NCI-H748 (cell line): ENCODE data around the gene CAMKK2.
A peak's percentile ranks its signal among the peaks of the same experiment; 100 is the strongest.
"Not testable (repeated sequence)": the region's sequence is repeated elsewhere in the genome, so short reads cannot be mapped to it uniquely, and the experiment has no call there.

Experiments
- DNase-seq: peaks from one replicate; lab custom pipeline; 2025; ENCODE audit not compliant: unreplicated experiment; lab: John Stamatoyannopoulos, UW

CAMKK2 gene

DNA sequence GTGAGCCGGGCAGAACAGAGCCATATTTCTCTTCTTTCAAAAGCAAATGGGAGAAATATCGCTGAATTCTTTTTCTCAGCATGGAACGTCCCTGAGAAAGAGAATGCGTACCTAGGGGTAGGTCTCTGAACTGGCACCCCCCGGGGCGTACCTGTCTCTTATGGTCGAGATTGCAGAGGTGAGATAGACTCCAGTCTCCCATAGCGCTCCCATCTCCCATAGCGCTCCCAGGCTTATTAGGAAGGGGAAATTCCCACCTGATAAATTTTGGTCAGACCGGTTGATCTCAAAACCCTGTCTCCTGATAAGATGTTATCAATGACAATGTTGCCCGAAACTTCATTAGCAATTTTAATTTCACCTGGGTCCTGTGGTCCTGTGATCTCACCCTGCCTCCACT, 16.0 kb downstream of the CAMKK2 start:
- not testable (repeated sequence) for DNase-seq

DNA sequence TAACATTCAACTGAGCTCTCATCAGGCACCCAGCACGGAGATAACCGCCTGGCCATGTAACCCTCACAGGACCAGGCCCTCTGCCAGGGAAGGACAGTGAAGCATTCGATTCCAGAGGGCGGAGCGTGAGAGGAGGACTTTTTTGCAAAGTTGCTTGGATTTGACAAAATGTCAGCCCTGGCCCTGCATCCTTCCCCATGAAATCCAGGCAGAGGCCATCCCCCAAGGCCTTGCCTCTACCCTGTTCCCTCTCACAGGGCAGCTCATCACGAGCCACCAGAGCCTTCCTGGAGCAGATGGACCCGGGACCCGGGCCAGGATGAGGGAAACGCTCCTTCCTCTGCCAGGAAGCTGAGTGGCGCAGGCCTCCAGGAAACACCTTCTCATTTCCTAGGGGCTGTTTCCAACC, 17.0 kb downstream of the CAMKK2 start:
- DNase-seq = no peak

DNA sequence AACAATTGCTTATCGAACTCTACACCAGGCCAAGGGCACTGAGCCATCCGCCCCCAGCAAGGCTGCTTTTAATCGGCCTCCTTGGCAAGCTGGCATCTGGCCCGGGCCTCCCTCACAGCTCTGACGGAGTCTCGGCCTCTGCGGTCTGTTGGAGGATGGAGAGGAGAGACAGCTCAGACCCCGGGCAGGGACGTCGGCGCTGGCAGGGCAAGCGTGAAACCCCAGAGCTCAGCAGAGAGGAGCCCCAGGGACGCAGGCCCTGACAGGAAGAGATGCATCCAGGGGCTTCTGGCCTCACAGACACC, 17.5 kb downstream of the CAMKK2 start:
- DNase-seq = no peak

DNA sequence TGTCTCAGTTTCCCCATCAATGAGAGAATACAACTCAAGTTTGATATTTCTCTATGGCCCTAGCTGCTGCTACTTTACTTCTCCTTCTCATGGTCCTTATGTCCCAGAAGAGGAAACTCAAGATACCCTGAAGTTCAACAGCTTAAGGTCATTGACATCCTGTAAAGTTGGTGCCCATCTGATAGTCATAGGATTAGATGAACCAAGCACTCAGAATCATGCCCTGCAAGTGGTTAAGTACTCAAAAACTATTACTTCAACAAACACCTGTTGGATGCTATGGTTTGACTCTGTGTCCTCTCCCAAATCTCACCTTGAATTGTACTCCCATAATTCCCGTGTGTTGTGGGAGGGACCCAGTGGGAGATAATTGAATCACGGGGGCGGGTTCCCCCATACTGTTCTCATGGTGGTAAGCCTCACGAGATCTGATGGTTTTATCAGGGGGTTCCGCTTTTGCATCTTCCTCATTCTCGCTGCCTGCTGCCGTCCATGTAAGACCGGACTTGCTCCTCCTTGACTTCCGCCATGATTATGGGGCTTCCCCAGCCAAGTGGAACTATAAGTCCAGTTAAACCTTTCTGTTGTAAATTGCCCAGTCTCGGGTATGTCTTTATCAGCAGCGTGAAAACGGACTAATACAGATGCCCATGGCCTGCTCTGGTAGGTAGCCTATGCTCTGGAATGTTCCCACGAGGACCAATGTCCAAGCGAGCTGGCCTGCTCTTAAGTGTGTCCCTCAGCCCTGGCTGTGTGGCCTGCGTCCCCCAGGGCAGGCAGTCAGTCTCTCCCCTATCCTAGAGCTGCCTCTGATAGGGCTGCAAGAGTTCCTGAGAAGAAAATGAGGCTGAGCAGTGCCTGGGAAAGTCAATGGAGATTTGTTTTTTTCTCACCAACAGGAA, 18.1 kb downstream of the CAMKK2 start:
- DNase-seq = no peak

DNA sequence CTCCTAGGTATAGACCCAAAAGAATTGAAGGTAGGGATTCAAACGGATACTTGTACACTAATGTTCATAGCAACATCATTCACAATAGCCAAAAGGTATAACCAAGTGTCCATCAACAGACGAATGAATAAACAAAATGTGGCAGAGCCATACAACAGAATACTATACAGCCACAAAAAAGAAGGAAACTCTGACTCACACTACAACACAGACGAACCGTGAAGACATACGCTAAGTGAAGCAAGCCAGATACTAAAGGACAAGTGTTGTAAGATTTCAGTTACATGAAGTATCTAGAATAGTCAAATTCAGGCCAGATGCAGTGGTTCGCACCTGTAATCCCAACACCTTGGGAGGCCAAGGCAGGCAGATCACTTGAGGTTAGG, 19.1 kb downstream of the CAMKK2 start:
- DNase-seq = no peak

DNA sequence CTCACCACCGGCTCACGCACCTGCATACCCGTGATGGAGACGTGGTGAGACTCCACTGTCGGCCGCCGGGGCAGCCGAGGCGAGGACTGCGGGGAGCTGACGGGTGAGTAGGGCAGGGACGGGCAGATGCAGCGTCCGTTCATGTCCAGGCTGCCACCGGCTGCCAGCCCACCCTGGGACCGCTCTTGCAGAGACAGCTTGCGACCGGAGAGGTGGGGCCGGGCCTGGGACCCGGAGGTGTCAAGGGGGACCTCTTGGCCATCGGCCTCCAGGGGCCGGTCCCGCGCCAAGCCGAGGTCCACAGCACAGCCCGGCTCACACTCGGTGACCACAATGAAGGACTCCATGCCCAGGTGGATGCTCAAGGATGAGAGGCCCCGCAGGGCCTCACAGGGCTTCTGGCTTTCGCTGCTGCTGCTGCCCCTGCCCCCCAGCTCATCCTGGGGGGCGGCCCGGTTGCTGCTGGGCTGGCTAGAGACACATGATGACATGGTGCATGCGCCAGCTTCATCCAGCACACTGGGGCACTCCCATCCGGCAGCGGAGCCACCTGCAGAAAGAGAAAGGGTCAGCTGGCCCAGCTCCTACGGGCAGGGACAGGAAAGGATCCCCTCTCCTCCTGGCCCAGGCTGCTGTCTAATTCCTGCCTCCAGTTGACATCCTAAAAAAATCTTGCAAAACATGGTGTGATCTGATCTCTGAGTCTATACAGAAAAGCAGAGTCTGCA, 22.3 kb downstream of the CAMKK2 start:
- no peak for DNase-seq

DNA sequence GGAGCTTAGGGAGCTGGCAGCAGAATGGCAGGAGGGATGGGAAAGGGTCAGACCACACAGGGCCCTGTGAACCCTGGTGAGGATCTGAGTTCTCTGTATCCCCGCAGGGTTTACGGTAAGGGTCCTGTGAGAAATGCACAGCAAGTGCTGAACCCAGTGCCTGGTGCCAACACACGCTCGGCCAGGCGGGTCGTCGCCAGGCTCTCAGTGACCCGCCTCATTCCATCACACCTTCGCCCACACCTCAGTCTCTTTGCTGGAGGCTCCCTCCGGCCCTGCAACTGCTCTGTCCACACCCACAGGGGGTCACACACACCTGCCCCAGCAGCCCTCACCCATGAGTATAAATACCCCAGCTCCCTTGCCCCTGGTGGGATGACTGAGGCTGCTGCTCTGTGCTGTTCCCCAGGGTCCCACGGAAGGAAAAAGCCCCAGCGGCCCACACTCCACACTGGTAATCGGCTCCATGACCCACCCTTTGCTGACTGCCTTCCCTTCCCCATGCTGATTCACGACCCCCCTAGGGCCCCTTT, 23.1 kb downstream of the CAMKK2 start:
- no peak for DNase-seq

DNA sequence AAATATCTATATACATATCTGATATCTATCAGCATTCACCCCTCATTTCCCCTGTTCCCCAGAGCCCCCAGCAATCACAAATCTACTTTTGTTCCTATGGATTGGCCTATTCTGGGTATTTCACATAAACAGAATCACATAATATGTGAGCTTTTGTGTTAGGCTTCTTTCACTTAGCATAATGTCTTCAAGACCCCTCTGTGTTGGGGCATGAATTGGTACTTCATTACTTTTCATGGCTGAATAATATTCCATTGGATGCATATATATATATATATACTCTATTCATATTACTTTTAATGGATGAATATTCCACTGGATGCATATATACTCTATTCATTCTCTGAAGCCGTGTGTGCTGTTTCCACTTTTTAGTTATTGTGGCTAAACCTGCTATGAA, 28.7 kb downstream of the CAMKK2 start:
- no peak for DNase-seq

DNA sequence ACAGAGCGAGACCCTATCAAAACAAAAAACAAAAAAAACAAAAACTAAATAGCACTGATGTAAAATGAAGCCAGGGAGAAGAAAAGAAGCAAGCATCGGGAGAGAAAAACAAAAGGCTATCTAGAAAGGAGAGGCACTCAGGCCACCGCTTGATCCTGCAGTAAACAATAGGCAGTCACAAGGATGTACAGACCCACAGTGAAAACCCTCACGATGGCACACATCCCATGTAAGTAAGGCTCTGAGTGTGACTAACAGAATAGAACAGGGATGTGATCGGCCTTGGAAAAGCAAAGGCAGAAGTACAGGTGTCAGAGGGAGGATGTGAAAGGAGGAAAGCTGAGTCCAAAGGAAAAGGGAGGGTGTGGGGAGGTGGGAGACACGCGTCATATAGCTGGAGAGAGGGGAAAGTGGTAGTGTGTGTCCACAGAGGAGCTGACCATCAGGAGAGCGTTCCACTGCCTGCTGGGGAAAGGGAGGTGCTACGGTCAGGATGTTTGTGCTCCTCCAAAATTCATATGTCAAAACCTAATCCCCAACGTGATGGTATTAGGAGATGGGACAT, 31.5 kb downstream of the CAMKK2 start:
- DNase-seq = no peak

DNA sequence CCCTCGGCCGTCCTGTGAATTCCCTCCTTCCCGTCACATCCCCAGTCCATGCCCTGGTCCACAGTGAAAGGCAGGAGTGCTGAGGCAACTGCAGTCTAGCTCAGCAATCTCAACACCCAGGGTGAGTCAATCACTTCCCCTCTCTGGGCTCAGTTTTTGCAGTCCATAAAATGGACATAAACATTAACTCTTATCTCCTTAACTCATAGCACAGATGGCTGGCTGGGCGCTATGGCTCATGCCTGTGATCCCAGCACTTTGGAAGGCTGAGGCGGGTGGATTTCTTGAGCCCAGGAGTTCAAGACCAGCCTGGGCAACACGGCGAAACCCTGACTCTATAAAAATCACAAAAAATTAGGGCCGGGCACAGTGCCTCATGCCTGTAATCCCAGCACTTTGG, 32.4 kb downstream of the CAMKK2 start:
- DNase-seq = no peak

DNA sequence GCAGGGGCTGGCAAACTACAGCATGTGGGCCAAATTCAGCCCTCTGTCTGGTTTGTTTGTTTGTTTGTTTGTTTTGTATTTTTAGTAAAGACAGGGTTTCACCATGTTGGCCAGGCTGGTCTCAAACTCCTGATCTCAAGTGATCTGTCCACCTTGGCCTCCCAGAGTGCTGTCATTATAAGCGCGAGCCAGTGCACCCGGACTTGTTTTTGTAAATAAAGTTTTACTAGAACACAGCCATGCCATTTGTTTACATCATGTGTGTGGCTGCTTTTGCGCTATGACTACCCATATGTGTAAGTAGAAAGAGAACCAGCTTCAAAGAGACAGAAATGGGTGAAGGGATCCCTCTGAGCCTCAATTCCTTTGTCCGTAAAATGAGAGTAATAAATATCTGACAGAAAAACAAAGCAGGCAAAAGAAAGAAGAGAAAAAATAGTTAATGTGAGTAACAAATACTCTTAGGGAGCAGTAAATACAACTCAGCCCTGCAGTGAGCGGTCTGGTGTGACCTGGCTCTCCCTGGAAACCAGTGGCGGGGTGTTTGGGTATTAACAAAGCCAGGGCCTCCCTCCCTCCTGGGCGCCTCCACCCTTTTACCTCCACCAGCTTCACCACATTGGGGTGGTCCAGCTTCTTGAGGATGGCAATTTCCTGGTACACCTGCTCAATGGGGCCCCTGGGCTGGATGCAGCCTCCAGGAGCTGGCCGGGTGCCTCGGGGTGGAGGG, 33.1 kb downstream of the CAMKK2 start:
- DNase-seq = no peak

DNA sequence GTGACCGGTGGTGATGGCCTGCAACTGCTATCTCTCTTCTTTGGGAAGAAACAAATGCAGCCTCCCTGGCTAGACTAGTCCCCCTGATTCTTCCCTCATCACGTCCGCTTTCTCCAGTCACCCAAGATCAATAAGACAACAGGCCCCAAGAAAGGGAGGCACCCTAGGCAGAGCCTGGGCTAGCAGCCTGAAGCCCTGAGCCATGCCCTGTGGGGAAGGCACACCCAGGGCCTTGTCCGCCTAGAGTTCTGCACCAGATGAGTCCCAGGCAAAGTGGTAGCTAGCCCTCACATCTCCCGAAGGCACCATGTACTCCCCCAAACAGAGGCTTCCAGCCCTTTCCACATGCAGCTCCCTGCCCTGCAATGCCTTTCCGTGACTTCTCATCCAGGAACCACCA, 35.1 kb downstream of the CAMKK2 start:
- no peak for DNase-seq

DNA sequence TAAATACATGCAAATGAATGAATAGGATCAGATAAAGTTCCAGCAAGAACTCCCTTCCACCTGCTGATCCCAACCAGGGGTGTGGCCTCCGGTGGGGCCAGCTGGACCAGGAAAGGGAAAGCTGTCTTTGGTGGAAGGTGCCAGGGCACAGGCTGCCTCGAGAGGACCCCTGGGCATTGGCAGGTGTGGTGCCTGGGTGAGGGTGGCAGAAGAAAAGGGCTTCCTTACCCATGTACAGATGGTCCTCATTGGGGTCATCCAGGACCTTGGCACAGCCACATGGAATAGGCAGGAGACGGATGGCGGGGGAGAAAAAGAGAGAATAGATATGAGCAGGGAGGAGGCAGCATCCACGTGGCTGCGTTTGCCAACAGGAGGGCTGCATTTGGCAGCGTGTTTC, 36.4 kb downstream of the CAMKK2 start:
- DNase-seq = no peak

DNA sequence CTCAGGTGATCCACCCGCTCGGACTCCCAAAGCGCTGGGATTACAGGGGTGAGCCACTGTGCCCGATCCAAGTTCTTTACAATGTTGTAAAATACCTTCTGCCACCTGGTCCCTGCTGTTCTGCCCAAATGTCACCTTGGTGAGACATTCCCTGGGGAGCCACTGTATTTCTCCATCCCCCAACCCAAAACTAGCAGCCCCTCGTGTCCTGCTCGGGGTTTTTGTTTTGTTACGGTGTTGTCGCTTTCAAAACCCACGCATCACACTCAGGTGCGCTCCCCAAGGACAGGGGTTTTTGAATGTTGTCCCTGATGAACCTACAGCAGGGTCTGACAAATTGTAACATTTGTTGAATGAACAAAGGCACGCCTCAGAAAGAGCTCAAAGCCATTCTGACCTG, 37.4 kb downstream of the CAMKK2 start:
- no peak for DNase-seq

DNA sequence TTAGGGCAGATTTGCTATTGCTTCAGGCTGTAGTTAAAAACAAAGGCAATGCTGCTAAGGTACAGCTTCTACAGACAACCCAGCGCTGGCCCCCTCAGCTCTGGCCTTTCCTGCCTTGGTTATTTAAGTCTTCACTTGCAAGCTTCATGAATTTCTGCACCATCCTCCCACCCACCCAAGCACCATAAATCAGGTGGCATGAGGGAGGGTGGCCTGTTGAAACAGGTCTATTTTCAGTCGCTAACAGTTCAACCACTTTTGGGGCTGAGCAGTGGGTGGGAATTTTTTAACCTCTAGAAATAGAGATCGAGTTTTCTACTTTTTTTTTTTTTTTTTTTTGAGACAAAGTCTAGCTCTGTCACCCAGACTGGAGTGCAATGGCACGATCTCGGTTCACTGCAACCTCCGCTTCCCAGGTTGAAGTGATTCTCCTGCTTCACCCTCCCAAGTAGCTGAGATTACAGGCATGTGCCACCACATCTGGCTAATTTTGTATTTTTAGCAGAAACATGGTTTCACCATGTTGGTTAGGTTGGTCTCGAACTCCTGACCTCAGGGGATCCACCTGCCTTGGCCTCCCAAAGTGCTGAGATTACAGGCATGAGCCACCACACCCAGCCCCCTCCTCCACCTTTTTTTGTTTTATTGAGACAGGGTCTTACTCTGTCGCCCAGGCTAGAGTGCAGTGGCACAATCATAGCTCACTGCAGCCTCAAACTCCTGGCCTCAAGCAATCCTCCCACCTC, 38.6 kb downstream of the CAMKK2 start:
- not testable (repeated sequence) for DNase-seq

DNA sequence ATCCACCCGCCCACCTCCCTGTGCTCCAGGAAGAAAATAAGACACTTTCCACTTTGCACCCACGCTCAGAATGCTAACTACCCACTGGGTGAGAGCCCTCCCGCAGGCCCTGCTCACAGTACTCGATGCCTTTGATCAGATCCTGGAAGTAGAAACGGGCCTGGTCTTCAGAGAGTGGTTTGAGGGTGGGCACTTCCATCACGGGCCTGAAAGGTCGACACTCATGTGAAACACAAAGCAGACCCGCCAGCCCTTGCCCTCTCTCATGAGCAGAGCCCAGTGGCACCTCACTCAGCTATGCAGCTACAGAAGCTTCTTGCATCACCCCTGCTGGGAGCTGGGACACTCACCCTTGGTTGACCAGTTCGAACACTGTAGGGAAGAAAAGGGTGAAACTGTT, 41.1 kb downstream of the CAMKK2 start:
- peak; percentile 15 for DNase-seq

DNA sequence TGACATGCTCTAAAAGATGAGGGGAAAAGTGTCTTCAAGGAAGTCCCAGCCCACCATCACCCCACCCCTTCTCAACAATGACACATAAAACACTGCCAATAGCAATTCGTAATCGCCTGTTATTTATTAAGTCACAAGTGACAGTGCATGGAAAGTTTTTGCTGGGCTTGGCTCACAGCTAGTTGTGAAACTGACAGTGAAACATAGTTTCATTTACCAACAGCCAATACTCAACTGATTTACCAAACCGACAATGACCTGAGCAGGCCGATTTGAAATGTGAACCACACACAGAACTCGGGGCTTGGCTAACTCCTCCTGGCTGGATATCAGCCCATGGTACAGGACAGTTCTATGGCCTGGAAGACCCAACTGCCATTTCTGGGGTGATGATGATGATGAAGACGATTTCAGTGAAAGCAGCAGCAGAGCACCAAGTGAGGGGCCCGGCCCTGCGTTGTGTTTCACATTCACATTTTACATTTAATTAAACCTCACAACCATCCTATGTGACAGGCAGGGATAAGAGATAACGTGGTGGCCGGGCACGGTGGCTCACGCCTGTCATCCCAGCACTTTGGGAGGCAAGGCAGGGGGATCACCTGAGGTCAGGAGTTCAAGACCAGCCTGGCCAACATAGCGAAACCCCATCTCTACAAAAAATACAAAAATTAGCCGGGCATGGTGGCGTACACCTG, 42.7 kb downstream of the CAMKK2 start:
- DNase-seq = no peak

DNA sequence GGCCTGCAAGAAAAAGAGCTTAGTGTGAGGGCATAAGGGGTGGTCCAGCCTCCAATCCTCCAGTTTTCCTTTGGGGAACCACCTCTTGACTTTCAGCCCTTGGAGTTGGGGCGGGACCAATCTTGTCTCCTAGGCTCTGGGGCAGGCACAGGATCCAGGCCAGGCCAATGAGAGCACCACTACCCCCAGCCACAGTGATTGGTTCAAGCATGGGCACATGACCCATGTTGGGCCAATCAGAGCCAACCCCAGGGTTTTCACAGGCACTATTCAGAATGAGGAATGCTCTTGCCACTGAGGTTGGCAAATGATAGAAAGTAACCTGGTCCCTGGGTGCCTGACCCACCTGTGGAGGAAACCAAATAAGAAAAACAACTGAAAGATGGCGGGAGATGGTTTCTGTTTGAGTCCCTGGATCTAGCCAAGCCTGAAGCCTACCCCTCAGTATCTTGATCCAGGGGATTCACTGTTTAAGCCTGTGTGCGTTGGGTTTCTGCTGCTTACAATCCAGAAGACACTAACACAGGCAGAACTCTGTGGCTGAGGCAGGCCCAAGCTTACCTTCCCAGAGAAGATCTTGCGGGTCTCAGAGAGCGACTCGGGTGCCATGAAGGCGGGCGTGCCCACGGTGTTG, 43.7 kb downstream of the CAMKK2 start:
- no peak for DNase-seq

DNA sequence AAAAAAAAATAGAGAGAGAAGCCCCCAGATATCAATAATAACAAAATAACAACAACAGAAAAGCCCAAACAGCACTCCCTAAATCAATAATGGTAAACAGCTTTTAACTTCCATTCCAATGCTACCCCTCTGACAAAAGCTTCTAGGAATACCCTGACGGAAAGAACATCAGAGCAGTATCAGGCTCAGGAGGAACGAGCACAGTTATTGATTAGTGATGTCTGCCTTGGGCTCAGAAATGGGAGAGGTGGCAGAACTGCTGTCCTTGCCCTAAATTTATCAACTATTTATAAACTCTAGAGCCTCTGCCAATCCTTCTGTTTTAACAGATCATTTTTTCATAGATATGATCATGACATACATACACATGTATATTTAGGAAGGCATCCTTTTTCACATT, 44.7 kb downstream of the CAMKK2 start:
- no peak for DNase-seq

DNA sequence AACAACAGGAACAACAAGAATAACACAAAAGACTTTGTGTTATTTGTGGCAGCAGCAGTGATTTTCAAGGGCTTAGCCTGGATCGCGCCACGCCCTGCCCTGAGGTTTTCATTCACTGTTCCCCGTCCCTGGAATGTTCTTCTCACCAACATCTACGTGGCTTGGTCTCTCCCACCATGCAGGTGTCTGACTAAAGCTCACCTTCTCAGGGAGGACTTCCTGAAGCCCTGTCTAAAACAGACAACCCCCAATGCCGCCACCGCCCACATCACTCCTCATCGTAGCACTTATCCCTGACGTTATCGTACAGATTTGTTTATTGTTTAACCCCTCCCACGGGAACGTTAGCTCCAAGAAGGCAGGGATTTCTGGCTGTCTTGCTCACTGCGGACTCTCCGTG, 46.1 kb downstream of the CAMKK2 start:
- no peak for DNase-seq
